Measurements from ENCODE around the gene MCEE. TPM values are rescaled to one million over a fixed set of nuclear protein-coding genes. Genes with fewer than 3 reads are reported as not detected.

The MCEE gene
- total and polyA plus RNA-seq, 4 donors: 13.1 to 57.6 (median 23.9) TPM

DNA sequence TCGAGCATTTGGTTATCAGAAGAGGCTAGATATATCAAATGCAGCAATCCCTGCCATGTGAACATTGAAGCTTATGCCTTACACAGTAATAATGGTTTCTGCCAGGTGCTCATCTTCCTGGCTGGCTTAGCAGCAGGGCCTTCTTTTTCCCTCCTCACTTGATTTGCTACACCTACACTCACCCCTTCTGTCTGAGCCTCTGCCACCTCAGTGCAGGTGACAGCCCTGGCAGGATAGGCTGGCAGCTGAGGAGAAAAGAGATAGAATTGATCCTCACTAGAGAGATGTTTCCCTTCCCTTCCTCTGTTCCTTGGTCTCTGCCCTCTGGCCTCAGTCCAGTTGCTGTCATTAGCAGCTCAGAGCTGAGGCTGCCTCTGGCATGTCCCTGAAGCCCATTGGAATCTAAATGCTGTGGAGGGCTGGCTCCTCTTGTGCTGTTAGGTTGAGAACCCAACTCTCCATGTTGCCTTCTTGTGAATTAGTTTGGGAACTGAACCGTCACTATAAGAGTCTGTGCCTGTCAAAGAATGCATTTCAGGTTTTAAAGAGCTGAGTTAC is 18.6 kb upstream of the MCEE start:
- DNase-seq (ENCODE audit: low spot score): no peak
- Histone ChIP-seq H3K27me3 (ENCODE audit: control insufficient read depth in 4 of 4, insufficient read depth in 4 of 4, low read length in 3 of 4) (no peaks in the 10 kb centered on the region), H3K4me1 (ENCODE audit: control insufficient read depth in 4 of 4, insufficient read depth in 4 of 4, low read length in 3 of 4) (no peaks in the 10 kb centered on the region), H3K4me3 (ENCODE audit: low read depth in 1 of 3, low read length in 3 of 3) (no peak overlapping the region), H3K9ac (ENCODE audit: low read depth in 1 of 2, low read length in 2 of 2) (no peak overlapping the region), H3K27ac (ENCODE audit: low read depth in 1 of 2, low read length in 2 of 2) (no peak overlapping the region), H3K36me3 (ENCODE audit: control insufficient read depth in 4 of 4, insufficient read depth in 3 of 4, low read depth in 1 of 4, low read length in 3 of 4) (peaks cover 15 to 63% (median 54%) of the 10 kb centered on the region in 4 donors), H3K9me3 (ENCODE audit: control insufficient read depth in 4 of 4, low read length in 3 of 4) (no peaks in the 10 kb centered on the region)
- TF ChIP-seq ZBTB33 (IDR thresholded peaks at IDR 0.05) (no peak), NR2F2 (IDR thresholded peaks at IDR 0.05) (no peak), HNF4A (conservative IDR thresholded peaks at IDR 0.05) (no peak), SP1 (IDR thresholded peaks at IDR 0.05) (no peak), RAD21 (IDR thresholded peaks at IDR 0.05) (no peak), TAF1 (conservative IDR thresholded peaks at IDR 0.05) (no peak), MAX (IDR thresholded peaks at IDR 0.05) (no peak), EGR1 (IDR thresholded peaks at IDR 0.05; ENCODE audit: low read depth in 2 of 2) (no peak), HNF4G (IDR thresholded peaks at IDR 0.05) (no peak), FOXA2 (IDR thresholded peaks at IDR 0.05) (no peak), GABPA (IDR thresholded peaks at IDR 0.05 in 1 of 2, conservative IDR thresholded peaks at IDR 0.05 in 1 of 2) (no peak), JUND (IDR thresholded peaks at IDR 0.05) (no peak), RXRA (IDR thresholded peaks at IDR 0.05) (no peak), YY1 (IDR thresholded peaks at IDR 0.05) (no peak), FOXA1 (IDR thresholded peaks at IDR 0.05) (no peak), CTCF (IDR thresholded peaks at IDR 0.05; ENCODE audit: low read depth, low read length, missing input control) (no peak)
- TF ChIP-seq, protein P1, sequence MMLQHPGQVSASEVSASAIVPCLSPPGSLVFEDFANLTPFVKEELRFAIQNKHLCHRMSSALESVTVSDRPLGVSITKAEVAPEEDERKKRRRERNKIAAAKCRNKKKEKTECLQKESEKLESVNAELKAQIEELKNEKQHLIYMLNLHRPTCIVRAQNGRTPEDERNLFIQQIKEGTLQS (IDR thresholded peaks at IDR 0.05): no peak
- TF ChIP-seq, protein P2, sequence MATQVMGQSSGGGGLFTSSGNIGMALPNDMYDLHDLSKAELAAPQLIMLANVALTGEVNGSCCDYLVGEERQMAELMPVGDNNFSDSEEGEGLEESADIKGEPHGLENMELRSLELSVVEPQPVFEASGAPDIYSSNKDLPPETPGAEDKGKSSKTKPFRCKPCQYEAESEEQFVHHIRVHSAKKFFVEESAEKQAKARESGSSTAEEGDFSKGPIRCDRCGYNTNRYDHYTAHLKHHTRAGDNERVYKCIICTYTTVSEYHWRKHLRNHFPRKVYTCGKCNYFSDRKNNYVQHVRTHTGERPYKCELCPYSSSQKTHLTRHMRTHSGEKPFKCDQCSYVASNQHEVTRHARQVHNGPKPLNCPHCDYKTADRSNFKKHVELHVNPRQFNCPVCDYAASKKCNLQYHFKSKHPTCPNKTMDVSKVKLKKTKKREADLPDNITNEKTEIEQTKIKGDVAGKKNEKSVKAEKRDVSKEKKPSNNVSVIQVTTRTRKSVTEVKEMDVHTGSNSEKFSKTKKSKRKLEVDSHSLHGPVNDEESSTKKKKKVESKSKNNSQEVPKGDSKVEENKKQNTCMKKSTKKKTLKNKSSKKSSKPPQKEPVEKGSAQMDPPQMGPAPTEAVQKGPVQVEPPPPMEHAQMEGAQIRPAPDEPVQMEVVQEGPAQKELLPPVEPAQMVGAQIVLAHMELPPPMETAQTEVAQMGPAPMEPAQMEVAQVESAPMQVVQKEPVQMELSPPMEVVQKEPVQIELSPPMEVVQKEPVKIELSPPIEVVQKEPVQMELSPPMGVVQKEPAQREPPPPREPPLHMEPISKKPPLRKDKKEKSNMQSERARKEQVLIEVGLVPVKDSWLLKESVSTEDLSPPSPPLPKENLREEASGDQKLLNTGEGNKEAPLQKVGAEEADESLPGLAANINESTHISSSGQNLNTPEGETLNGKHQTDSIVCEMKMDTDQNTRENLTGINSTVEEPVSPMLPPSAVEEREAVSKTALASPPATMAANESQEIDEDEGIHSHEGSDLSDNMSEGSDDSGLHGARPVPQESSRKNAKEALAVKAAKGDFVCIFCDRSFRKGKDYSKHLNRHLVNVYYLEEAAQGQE (IDR thresholded peaks at IDR 0.05): no peak
- 92% methylated on average over 2 of the region's 2 CpGs for WGBS

Measured in liver (tissue), 9 donors.